SK-N-SH (cell line): ENCODE data around the gene TBX19. TPM values are rescaled to one million over a fixed set of nuclear protein-coding genes. Genes with fewer than 3 reads are reported as not detected.

Source experiments
- CTCF ChIA-PET: fragments of 300-600, 350-600 bp; formaldehyde crosslinking; extraction: SDS; loops from one replicate; lab custom pipeline; 2021; lab: Yijun Ruan, JAX
- POLR2A ChIA-PET: fragments of 350-600 bp; sonication (Branson Sonifier 250); formaldehyde crosslinking; extraction: SDS; loops from one replicate; lab custom pipeline; 2020; ENCODE audit warnings: antibody characterized with exemption, inconsistent platforms; lab: Yijun Ruan, JAX
- DNase-seq: peaks from one replicate; pipeline ENCODE4 v3.0.0; 2012
- H2AFZ ChIP-seq: fragments of 200-600 bp; sonication (generic); 2 replicates; pipeline ENCODE4 v1.8.1; 2016; ENCODE audit warnings: antibody characterized with exemption, mild to moderate bottlenecking, low read depth
- H3F3A ChIP-seq: fragments of 200-600 bp; sonication (generic); replicated peaks from 2 replicates; pipeline ENCODE3; 2016; ENCODE audit warnings: antibody characterized with exemption, mild to moderate bottlenecking; ENCODE audit not compliant: insufficient read depth
- H3K27ac ChIP-seq, 2 experiments: fragments of 200-500 bp in 1 of 2; fragments of 200-600 bp in 1 of 2; sonication (Bioruptor generic) in 1 of 2; sonication (generic), shearing (Covaris generic) in 1 of 2; 2 replicates each; pipeline versions ENCODE4 v1.5.1 to v1.6.1; 2014 to 2016; ENCODE audit warnings: low read depth in 2 of 2, inconsistent platforms in 1 of 2, low read length in 1 of 2, mild to moderate bottlenecking in 1 of 2, mixed read lengths in 1 of 2
- H3K27me3 ChIP-seq: fragments of 200-600 bp; sonication (generic), shearing (Covaris generic); 2 replicates; pipeline ENCODE4 v1.6.1; 2016; ENCODE audit warnings: mixed run types; ENCODE audit not compliant: insufficient read depth
- H3K36me3 ChIP-seq, 2 experiments: fragments of 200-500 bp in 1 of 2; fragments of 200-600 bp in 1 of 2; sonication (Bioruptor generic) in 1 of 2; sonication (generic) in 1 of 2; replicated peaks in 1 of 2; 2 replicates each; pipeline versions ENCODE3 to v1.5.1; 2014 to 2016; ENCODE audit warnings: low read length in 1 of 2, mild to moderate bottlenecking in 1 of 2; ENCODE audit not compliant: insufficient read depth in 2 of 2, control insufficient read depth in 1 of 2
- H3K4me1 ChIP-seq, 2 experiments: fragments of 200-500 bp in 1 of 2; fragments of 200-600 bp in 1 of 2; sonication (Bioruptor generic) in 1 of 2; sonication (generic), shearing (Covaris generic) in 1 of 2; 2 replicates each; pipeline versions ENCODE4 v1.5.1 to v1.6.1; 2014 to 2016; ENCODE audit warnings: low read depth in 1 of 2, low read length in 1 of 2, mixed run types in 1 of 2; ENCODE audit not compliant: insufficient read depth in 2 of 2, control insufficient read depth in 1 of 2
- H3K4me2 ChIP-seq: fragments of 200-600 bp; sonication (generic), shearing (Covaris generic); 2 replicates; pipeline ENCODE4 v1.6.1; 2017; ENCODE audit warnings: mixed run types
- H3K4me3 ChIP-seq, 2 experiments: fragments of 200-500 bp in 1 of 2; fragments of 200-600 bp in 1 of 2; sonication (Bioruptor generic) in 1 of 2; sonication (generic), shearing (Covaris generic) in 1 of 2; 2 replicates each; pipeline versions ENCODE4 v1.5.1 to v1.8.1; 2014 to 2016; ENCODE audit warnings: low read depth in 2 of 2, inconsistent platforms in 1 of 2, low read length in 1 of 2, mild to moderate bottlenecking in 1 of 2, mixed read lengths in 1 of 2, moderate library complexity in 1 of 2
- H3K79me2 ChIP-seq: fragments of 200-600 bp; sonication (generic); 2 replicates; pipeline ENCODE4 v1.8.1; 2017; ENCODE audit warnings: mild to moderate bottlenecking; ENCODE audit not compliant: insufficient read depth
- H3K9ac ChIP-seq: fragments of 200-600 bp; sonication (generic); 2 replicates; pipeline ENCODE4 v1.6.1; 2017; ENCODE audit warnings: mixed run types
- H3K9me2 ChIP-seq: fragments of 200-600 bp; sonication (generic); 2 replicates; pipeline ENCODE4 v1.6.1; 2017; ENCODE audit warnings: mixed run types
- H3K9me3 ChIP-seq: fragments of 200-600 bp; sonication (generic); 2 replicates; pipeline ENCODE4 v1.6.1; 2017; ENCODE audit warnings: mixed run types, mild to moderate bottlenecking, moderate library complexity
- H4K20me1 ChIP-seq: fragments of 200-600 bp; sonication (generic); 2 replicates; pipeline ENCODE4 v1.6.1; 2017; ENCODE audit warnings: mild to moderate bottlenecking, mixed run types; ENCODE audit not compliant: insufficient read depth
- CHD2 ChIP-seq: fragments of 150-350 bp; IDR thresholded peaks from 2 replicates; pipeline ENCODE4 v1.6.1; 2018; ENCODE audit warnings: low read length; ENCODE audit not compliant: partially characterized antibody
- ELF1 ChIP-seq: IDR thresholded peaks from 2 replicates; pipeline ENCODE4 v1.4.0; 2012
- EP300 ChIP-seq, 2 experiments: IDR thresholded peaks; 2 replicates each; pipeline versions ENCODE4 v1.4.0 to v1.6.1; 2012; ENCODE audit warnings: borderline replicate concordance in 1 of 2, low read depth in 1 of 2, low read length in 1 of 2
- EZH2phosphoT487 ChIP-seq: fragments of 200-600 bp; sonication (generic); IDR thresholded peaks from 2 replicates; pipeline ENCODE4 v1.6.1; 2017; ENCODE audit warnings: low read depth, mixed run types, mild to moderate bottlenecking, antibody characterized with exemption, moderate library complexity, borderline replicate concordance
- GATA2 ChIP-seq: sonication (generic); formaldehyde crosslinking; IDR thresholded peaks from 2 replicates; pipeline ENCODE4 v1.5.0; 2020; ENCODE audit warnings: mild to moderate bottlenecking, missing genetic modification reagents
- POLR2AphosphoS5 ChIP-seq: IDR thresholded peaks from 2 replicates; pipeline ENCODE4 v1.6.1; 2012; ENCODE audit warnings: low read depth, low read length
- RXRA ChIP-seq: IDR thresholded peaks from 2 replicates; pipeline ENCODE4 v1.4.0; 2012; ENCODE audit warnings: low read depth, mild to moderate bottlenecking, borderline replicate concordance
- SIN3A ChIP-seq: IDR thresholded peaks from 2 replicates; pipeline ENCODE4 v1.6.1; 2012; ENCODE audit warnings: low read depth, mild to moderate bottlenecking, low read length, moderate library complexity, borderline replicate concordance
- SMC3 ChIP-seq: IDR thresholded peaks from 2 replicates; pipeline ENCODE4 v1.6.1; 2012; ENCODE audit warnings: low read depth, low read length, improper control_type of control experiment
- TAF1 ChIP-seq: IDR thresholded peaks from 2 replicates; pipeline ENCODE4 v1.6.1; 2012; ENCODE audit warnings: low read depth, mild to moderate bottlenecking, low read length, moderate library complexity, borderline replicate concordance
- TEAD4 ChIP-seq: IDR thresholded peaks from 2 replicates; pipeline ENCODE4 v1.4.0; 2012; ENCODE audit warnings: mild to moderate bottlenecking, borderline replicate concordance; ENCODE audit not compliant: insufficient read depth
- WGBS: methylation state at CpG from one replicate; pipeline ENCODE4 v1.1.6; 2017; ENCODE audit warnings: low lambda C conversion rate; 5-methylcytosine and 5-hydroxymethylcytosine counted together
- polyA plus RNA-seq, 3 experiments: library from polyadenylated mRNA; depleted of rRNA; stranded (reverse); fragments of >200 nt; gene quantifications; 2 replicates each; pipeline ENCODE4 v1.2.3, GENCODE V29; 2012
- TF ChIP-seq, protein P1 (sequence below): fragments of 200-600 bp; sonication (generic); IDR thresholded peaks from 2 replicates; pipeline ENCODE4 v1.6.1; 2017; ENCODE audit warnings: antibody characterized with exemption, mild to moderate bottlenecking, moderate library complexity
- TF ChIP-seq, protein P2 (sequence below): fragments of 150-350 bp; IDR thresholded peaks from 2 replicates; pipeline ENCODE4 v1.6.1; 2016; ENCODE audit warnings: mild to moderate bottlenecking, low read depth, low read length
- TF ChIP-seq, protein P3 (sequence below): IDR thresholded peaks from 2 replicates; pipeline ENCODE4 v1.4.0; 2012; ENCODE audit warnings: low read depth, borderline replicate concordance
- TF ChIP-seq, protein P4 (sequence below): IDR thresholded peaks from 2 replicates; pipeline ENCODE4 v1.4.0; 2012; ENCODE audit warnings: low read depth

TBX19 gene
- polyA plus RNA-seq, 1 of the 3 experiments (the other 2 are of a cell fraction): 2.7 TPM

DNA sequence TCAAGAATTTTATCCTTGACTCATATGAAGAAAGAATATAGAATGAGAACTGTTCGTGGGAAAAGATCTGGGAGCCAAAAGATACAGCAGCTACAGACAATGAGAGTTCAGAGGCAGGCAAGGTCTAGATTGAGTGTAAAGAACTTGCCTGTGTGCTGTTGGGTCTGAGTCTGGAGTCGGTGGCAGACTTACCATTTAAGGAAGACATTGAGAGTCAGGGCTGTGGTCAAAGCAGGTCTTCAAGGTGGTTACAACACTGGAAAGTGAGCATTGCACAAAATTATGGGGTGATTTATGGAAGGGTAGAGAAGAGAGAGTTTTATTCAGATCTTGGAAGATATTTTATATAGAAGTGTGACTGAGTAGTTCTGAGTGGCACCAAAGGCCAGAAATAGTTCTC, 80.6 kb downstream of the TBX19 start:
- Histone ChIP-seq H3K36me3 (no peaks in the 10 kb centered on the region), H3K9me3 (no peaks in the 10 kb centered on the region), H2AFZ (no peak overlapping the region), H3K27me3 (no peaks in the 10 kb centered on the region), H3K4me2 (no peak overlapping the region), H4K20me1 (no peaks in the 10 kb centered on the region), H3K9me2 (no peaks in the 10 kb centered on the region), H3F3A (no peaks in the 10 kb centered on the region), H3K9ac (no peak overlapping the region), H3K27ac (no peak overlapping the region), H3K4me3 (no peak overlapping the region), H3K4me1 (no peaks in the 10 kb centered on the region; a peak in 1 of 4 replicates), H3K79me2 (no peaks in the 10 kb centered on the region)
- TF ChIP-seq EP300 (IDR thresholded peaks at IDR 0.05; ENCODE audit: borderline replicate concordance in 1 of 2, low read depth in 1 of 2, low read length in 1 of 2) (no peak), RXRA (no peak), SMC3 (no peak), ELF1 (no peak), CHD2 (no peak), TEAD4 (no peak), GATA2 (no peak), POLR2AphosphoS5 (no peak), EZH2phosphoT487 (no peak), SIN3A (no peak), TAF1 (no peak)
- TF ChIP-seq, protein P1, sequence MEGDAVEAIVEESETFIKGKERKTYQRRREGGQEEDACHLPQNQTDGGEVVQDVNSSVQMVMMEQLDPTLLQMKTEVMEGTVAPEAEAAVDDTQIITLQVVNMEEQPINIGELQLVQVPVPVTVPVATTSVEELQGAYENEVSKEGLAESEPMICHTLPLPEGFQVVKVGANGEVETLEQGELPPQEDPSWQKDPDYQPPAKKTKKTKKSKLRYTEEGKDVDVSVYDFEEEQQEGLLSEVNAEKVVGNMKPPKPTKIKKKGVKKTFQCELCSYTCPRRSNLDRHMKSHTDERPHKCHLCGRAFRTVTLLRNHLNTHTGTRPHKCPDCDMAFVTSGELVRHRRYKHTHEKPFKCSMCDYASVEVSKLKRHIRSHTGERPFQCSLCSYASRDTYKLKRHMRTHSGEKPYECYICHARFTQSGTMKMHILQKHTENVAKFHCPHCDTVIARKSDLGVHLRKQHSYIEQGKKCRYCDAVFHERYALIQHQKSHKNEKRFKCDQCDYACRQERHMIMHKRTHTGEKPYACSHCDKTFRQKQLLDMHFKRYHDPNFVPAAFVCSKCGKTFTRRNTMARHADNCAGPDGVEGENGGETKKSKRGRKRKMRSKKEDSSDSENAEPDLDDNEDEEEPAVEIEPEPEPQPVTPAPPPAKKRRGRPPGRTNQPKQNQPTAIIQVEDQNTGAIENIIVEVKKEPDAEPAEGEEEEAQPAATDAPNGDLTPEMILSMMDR: no peak
- TF ChIP-seq, protein P2, sequence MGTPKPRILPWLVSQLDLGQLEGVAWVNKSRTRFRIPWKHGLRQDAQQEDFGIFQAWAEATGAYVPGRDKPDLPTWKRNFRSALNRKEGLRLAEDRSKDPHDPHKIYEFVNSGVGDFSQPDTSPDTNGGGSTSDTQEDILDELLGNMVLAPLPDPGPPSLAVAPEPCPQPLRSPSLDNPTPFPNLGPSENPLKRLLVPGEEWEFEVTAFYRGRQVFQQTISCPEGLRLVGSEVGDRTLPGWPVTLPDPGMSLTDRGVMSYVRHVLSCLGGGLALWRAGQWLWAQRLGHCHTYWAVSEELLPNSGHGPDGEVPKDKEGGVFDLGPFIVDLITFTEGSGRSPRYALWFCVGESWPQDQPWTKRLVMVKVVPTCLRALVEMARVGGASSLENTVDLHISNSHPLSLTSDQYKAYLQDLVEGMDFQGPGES: no peak
- TF ChIP-seq, protein P3, sequence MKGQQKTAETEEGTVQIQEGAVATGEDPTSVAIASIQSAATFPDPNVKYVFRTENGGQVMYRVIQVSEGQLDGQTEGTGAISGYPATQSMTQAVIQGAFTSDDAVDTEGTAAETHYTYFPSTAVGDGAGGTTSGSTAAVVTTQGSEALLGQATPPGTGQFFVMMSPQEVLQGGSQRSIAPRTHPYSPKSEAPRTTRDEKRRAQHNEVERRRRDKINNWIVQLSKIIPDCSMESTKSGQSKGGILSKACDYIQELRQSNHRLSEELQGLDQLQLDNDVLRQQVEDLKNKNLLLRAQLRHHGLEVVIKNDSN: no peak
- TF ChIP-seq, protein P4, sequence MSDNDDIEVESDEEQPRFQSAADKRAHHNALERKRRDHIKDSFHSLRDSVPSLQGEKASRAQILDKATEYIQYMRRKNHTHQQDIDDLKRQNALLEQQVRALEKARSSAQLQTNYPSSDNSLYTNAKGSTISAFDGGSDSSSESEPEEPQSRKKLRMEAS: no peak
- DNase-seq: no peak
- WGBS: 29% methylated on average over 2 of the region's 2 CpGs
- POLR2A ChIA-PET: no interaction called here
- CTCF ChIA-PET: interaction anchor here (1.0 to 1.1 kb wide), 2 partner anchors 19 to 78 kb away, joined by 3 to 6 read pairs; no protein-coding TSS in a partner anchor
